ENCODE measurements around the gene LNX1. TPM values are rescaled to one million over a fixed set of nuclear protein-coding genes. Genes with fewer than 3 reads are reported as not detected.

The LNX1 gene
- total and polyA plus RNA-seq, 9 of the 15 experiments (the other 6 are each of a cell fraction or from before 2014, with no cell fraction given): 0.40 to 3.6 (median 2.2) TPM

DNA sequence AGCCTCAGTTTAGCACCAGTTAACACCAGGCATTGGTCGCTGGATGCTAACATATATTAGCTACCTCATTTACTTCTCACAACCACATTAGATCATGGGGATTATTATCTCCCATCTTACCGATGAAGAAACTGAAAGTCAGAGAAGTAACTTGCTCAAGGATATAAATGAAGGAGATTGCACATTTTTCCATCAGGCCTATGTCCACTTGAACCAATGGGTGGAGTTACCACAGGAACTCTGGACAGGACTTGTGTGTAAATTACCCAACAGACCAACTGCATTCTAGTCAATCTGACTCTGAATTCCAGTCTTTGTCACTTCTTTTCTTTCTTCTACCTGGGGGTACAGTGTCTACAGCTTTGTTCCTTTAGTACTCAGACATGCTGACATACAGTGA lies 1.8 kb downstream of the LNX1 start:
- Histone ChIP-seq H4K20me1 (replicated peaks; ENCODE audit: control insufficient read depth, insufficient read depth, low read length) (no peaks in the 10 kb centered on the region), H3K9me1 (ENCODE audit: control insufficient read depth, insufficient read depth, low read length) (no peaks in the 10 kb centered on the region), H3K4me1 (replicated peaks in 1 of 2; ENCODE audit: control insufficient read depth in 2 of 2, insufficient read depth in 2 of 2, low read length in 2 of 2) (peaks cover 4 to 30% of the 10 kb centered on the region in 2 experiments; a peak in 4 of 5 replicates), H3K4me3 (no peak overlapping the region), H3K36me3 (ENCODE audit: control insufficient read depth, insufficient read depth, low read length) (no peaks in the 10 kb centered on the region), H3K79me2 (ENCODE audit: control insufficient read depth, insufficient read depth, low read length) (no peaks in the 10 kb centered on the region), H3K27ac (ENCODE audit: extremely low read depth, low read depth, low read length) (no peak overlapping the region), H3K9ac (ENCODE audit: insufficient read depth in 1 of 2, low read depth in 2 of 2, low read length in 2 of 2) (no peak overlapping the region), H2AFZ (ENCODE audit: low read depth, low read length) (no peak overlapping the region), H3K27me3 (ENCODE audit: control insufficient read depth in 2 of 2, insufficient read depth in 2 of 2, low read length in 2 of 2) (no peaks in the 10 kb centered on the region), H3K4me2 (ENCODE audit: insufficient read depth, low read length) (no peak overlapping the region), H3K9me3 (replicated peaks; ENCODE audit: control insufficient read depth, insufficient read depth, low read depth, low read length) (no peaks in the 10 kb centered on the region)
- no peak for DNase-seq (ENCODE audit: extremely low read depth in 1 of 4, low spot score in 3 of 4)
- WGBS (ENCODE audit: insufficient coverage, low coverage, missing lambda C conversion rate): 14% methylated on average over 2 of the region's 2 CpGs
- ChIA-PET POLR2A (no interaction called here), CTCF (ENCODE audit: low intra/inter-chr PET ratio) (interaction anchor here (0.5 kb wide), 1 partner anchor 1214 kb away, joined by 3 read pairs; no protein-coding TSS in a partner anchor)
- BruUV-seq (replicated peaks): no TSS peak
- no peak for FAIRE-seq
- TF ChIP-seq CEBPG (CRISPR knock-in tag; IDR thresholded peaks at IDR 0.05): no peak
- TF ChIP-seq CEBPG (tag; conservative IDR thresholded peaks at IDR 0.05 in 1 of 2, IDR thresholded peaks at IDR 0.05 in 1 of 2): peak in 1 of 2 experiments; percentile 37; a peak in 1 of 4 replicates
- no peak for TF ChIP-seq RBBP5 (IDR thresholded peaks at IDR 0.05; ENCODE audit: borderline replicate concordance, insufficient read depth, low read length, poor library complexity, severe bottlenecking)
- intact Hi-C loops (cut with micrococcal nuclease) (no loop called here), in situ Hi-C loops (cut with MboI) (no loop called here)
- ATAC-seq: no peak

DNA sequence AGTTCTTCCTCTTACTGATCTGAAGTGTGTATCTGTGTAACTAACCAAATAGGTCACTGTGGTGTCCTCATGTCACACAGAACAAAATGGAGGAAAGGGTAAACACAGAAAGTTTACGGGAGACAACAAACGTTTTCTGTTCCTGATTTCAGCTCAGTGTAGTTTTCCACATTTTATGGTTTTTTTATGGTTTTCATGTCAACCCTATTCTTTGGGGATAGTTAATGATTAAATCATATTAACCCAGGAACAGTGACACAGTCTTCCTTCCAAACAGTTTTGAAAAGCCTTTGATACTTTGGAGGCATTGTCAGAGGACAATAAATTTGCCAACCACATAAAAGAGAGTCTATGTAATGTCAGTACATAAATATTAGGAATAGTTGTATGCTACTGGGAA lies 4.2 kb downstream of the LNX1 start:
- in situ Hi-C loops (cut with MboI) (no loop called here), intact Hi-C loops (cut with micrococcal nuclease) (no loop called here)
- FAIRE-seq (no peak), ATAC-seq (no peak), DNase-seq (ENCODE audit: extremely low read depth in 1 of 4, low spot score in 3 of 4) (no peak)
- H4K20me1 ChIP-seq (replicated peaks; ENCODE audit: control insufficient read depth, insufficient read depth, low read length): no peaks in the 10 kb centered on the region
- H3K27ac ChIP-seq (ENCODE audit: extremely low read depth, low read depth, low read length): no peak overlapping the region
- no peak overlapping the region for H3K4me3 ChIP-seq
- H3K9ac ChIP-seq (ENCODE audit: insufficient read depth in 1 of 2, low read depth in 2 of 2, low read length in 2 of 2): no peak overlapping the region
- no peaks in the 10 kb centered on the region for H3K9me3 ChIP-seq (replicated peaks; ENCODE audit: control insufficient read depth, insufficient read depth, low read depth, low read length)
- no TSS peak for BruUV-seq (replicated peaks)
- CTCF ChIA-PET (ENCODE audit: low intra/inter-chr PET ratio): no interaction called here
- TF ChIP-seq ZNF408 (CRISPR knock-in tag; IDR thresholded peaks at IDR 0.05; ENCODE audit: low read depth) (no peak), POLR2G (IDR thresholded peaks at IDR 0.05; ENCODE audit: low read depth, low read length) (no peak), HEY1 (CRISPR knock-in tag; IDR thresholded peaks at IDR 0.05; ENCODE audit: borderline replicate concordance) (no peak), SMARCC2 (IDR thresholded peaks at IDR 0.05; ENCODE audit: low read depth) (no peak), SIN3A (IDR thresholded peaks at IDR 0.05; ENCODE audit: borderline replicate concordance in 2 of 2, control insufficient read depth in 1 of 2, low read depth in 2 of 2, low read length in 2 of 2) (no peak), ZNF165 (CRISPR knock-in tag; IDR thresholded peaks at IDR 0.05; ENCODE audit: borderline replicate concordance) (no peak), RBM25 (IDR thresholded peaks at IDR 0.05; ENCODE audit: low read depth, low read length, severe bottlenecking) (no peak)
- no peaks in the 10 kb centered on the region for H3K79me2 ChIP-seq (ENCODE audit: control insufficient read depth, insufficient read depth, low read length)
- H3K27me3 ChIP-seq (ENCODE audit: control insufficient read depth in 2 of 2, insufficient read depth in 2 of 2, low read length in 2 of 2): no peaks in the 10 kb centered on the region
- no peaks in the 10 kb centered on the region for H3K36me3 ChIP-seq (ENCODE audit: control insufficient read depth, insufficient read depth, low read length)
- 25% methylated on average over 2 of the region's 2 CpGs for WGBS (ENCODE audit: insufficient coverage, low coverage, missing lambda C conversion rate)
- POLR2A ChIA-PET: no interaction called here
- H3K4me1 ChIP-seq (replicated peaks in 1 of 2; ENCODE audit: control insufficient read depth in 2 of 2, insufficient read depth in 2 of 2, low read length in 2 of 2): peaks cover 4 to 26% of the 10 kb centered on the region in 2 experiments; a peak in 4 of 5 replicates
- H2AFZ ChIP-seq (ENCODE audit: low read depth, low read length): no peak overlapping the region
- no peak overlapping the region for H3K4me2 ChIP-seq (ENCODE audit: insufficient read depth, low read length)
- H3K9me1 ChIP-seq (ENCODE audit: control insufficient read depth, insufficient read depth, low read length): no peaks in the 10 kb centered on the region
